Measurements from ENCODE around the gene CADM3.

CADM3 gene

DNA sequence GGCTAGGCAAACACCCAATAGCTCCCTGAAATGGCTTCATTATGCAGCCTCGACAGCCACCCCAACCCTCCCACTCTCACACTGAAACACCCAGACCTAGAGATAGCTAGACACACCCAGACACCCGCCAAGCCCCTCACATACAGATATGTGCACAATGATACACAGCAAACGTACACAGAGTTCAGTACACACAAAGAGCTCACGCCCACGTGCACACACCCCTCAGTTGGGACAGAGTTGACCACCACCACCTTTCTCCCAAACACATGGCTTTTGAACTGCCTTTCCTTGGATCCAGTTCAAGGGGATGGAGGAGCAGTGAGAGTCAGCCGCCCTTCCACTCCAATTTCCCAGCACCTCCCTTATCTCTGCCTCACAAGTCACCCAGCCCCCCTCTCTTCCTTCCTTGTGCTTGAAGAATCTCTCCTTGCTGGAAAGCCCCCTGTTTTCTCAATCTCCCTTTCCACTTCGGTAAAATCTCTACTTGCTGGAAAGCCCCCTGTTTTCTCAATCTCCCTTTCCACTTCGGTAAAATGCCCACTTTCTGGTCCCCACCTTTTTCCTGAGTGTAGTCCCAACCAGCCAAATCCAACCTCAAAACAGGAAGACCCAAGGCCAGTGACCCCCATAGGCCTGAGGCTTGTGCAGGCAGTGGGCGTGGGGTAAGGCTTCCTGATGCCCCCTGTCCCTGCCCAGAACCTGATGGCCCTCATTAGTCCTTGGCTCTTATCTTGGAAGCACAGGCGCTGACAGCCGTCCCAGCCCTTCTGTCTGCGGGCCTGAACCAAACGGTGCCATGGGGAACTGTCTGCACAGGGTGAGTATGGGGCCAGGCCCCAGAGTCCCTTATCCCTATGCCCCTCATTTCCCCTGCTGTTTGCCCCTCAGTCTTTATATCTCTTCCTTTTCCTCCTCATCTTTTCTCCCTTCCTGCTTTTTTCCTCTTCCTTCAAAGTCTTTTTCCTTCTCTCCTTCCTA lies 33.0 kb downstream of the CADM3 start, which contains the start of gene ACKR1:
Gene ACKR1 (plus strand): TSS at position 715 of the 981 bp plus-strand sequence. CDS start 85 bp downstream, at position 800.
- in situ Hi-C loops (cut with HindIII; ENCODE audit: low sequenced_read_pairs): no loop called here

DNA sequence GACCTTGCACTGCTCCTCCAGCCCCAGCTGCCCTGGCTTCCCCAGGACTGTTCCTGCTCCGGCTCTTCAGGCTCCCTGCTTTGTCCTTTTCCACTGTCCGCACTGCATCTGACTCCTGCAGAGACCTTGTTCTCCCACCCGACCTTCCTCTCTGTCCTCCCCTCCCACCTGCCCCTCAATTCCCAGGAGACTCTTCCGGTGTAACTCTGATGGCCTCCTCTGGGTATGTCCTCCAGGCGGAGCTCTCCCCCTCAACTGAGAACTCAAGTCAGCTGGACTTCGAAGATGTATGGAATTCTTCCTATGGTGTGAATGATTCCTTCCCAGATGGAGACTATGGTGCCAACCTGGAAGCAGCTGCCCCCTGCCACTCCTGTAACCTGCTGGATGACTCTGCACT lies 33.8 kb downstream of the CADM3 start:
- in situ Hi-C loops (cut with HindIII; ENCODE audit: low sequenced_read_pairs): no loop called here

DNA sequence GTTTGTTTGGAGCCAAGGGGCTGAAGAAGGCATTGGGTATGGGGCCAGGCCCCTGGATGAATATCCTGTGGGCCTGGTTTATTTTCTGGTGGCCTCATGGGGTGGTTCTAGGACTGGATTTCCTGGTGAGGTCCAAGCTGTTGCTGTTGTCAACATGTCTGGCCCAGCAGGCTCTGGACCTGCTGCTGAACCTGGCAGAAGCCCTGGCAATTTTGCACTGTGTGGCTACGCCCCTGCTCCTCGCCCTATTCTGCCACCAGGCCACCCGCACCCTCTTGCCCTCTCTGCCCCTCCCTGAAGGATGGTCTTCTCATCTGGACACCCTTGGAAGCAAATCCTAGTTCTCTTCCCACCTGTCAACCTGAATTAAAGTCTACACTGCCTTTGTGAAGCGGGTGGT lies 34.7 kb downstream of the CADM3 start:
- in situ Hi-C loops (cut with HindIII; ENCODE audit: low sequenced_read_pairs): no loop called here

DNA sequence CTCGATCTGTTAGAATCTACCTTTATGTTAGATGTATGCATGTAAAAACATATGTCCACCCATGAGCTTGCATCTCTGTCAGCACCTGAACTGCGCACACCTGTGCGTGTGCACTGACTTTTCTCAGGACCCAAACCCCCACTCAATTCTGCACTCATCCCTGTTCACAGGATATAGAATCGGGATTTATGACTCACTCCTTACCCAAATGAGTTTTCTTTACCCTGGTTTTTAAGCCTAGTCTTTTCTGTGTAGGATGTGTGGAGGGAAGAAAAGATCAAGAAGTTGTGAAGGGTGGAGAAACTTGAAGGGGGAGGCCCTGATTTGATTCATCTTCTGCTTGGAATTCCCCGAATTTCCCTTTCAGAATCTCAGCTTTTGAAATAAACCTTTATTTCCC lies 35.7 kb downstream of the CADM3 start:
- in situ Hi-C loops (cut with HindIII; ENCODE audit: low sequenced_read_pairs): no loop called here

DNA sequence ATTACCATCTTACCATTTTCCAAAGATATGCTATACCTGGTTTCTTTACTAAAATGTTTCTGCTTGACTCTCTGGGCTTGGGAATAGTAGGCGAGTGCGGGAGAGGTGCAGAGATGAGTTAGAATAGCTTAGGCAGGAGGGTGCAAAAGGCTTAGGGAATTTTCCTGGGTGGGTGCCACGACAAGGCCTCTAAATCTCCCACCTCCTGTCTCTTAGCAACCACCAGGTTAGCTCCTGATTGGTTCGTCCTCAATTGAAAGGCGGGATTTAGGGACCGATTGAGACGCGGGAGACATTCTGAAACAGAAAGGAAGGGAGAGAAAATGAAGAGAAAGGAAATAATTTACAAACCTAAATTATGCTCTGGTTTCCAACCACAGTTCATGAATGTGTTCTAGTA lies 36.4 kb downstream of the CADM3 start:
- in situ Hi-C loops (cut with HindIII; ENCODE audit: low sequenced_read_pairs): no loop called here

DNA sequence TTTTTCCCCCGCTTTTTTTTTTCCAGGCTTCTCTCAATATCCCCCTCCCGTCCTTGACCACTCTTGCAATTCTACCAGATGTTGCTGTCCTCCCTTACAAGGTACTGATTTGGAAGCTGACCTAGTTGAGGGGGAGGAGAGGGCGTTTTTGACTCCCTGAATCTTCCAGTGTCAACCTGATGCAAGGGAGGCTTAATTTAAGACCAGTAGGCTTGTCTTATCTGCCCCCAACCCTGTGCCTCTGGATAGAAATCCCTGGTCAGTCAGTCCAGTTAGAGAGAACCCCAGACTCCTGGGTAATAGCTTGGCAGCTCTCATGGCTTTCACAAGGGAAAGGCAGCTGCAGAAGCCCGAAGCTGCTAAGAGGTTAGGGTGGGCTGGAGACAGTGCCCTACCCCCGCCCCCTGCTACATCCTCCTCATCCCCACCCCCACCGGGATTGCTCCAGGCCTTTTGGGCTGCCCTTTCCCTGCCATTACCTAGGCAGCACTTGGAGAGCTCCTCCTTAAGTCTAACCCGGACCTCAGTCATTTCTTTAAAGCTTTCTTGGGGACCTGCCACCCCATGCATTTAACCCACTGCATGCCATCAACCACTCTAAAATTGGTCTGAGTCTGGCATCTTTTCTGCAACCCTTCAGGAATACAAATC lies 36.9 kb downstream of the CADM3 start:
- in situ Hi-C loops (cut with HindIII; ENCODE audit: low sequenced_read_pairs): no loop called here

DNA sequence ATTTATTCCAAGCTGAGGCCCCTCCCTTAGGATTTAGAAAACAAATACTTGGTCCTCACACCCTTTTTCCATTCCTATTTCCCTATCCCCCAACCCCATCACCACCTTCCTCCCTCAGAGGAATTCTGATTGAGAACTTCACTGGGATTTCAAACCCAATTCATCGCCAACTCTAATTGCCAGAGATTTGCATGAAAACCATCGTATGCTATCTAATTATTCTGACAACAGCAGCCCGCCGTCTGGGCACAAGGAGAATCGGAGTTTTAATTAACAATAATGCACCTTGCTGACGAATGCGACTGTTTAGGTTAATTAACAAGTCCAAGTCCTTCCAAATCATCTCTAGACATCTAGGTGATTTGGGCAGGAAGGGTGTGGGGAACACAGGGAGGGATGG lies 37.6 kb downstream of the CADM3 start:
- in situ Hi-C loops (cut with HindIII; ENCODE audit: low sequenced_read_pairs): no loop called here

DNA sequence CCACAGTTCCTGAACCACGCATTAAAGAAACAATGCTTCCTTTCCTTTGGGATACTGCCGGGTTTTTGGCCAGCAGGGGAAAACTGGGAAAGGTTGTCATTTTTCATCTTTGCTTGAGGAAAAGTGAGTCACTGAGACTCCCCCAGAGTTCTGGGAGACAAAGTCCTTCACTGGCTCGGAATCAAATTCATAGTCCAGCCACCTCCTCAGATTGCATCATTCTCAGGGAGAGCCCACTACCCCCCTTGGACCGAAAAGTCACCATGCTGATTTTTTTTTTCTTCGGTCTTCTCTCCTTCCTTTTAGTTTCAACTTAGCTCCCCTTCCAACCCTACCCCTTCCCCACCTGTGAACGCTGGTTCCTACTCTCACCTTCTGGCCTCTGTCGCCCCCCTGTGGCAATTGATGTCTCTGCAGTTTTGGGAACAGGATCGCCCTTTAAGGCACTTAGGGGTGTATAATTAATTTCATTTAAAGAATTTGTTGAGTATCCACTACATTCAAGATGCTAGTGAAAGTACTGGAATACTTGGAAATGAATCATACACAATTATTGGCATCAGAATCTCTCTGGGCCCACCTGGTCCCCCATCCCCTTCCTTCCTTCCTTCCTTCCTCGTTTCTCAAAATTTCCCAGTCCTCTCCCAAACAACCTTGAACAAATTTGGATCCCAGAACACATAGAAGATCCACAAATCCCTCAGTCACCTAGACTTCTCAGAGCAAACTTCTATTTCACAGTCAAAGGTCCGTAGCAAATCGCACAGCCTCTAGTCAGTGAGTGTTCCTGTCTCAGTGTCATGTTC lies 40.1 kb downstream of the CADM3 start:
- in situ Hi-C loops (cut with HindIII; ENCODE audit: low sequenced_read_pairs): no loop called here

DNA sequence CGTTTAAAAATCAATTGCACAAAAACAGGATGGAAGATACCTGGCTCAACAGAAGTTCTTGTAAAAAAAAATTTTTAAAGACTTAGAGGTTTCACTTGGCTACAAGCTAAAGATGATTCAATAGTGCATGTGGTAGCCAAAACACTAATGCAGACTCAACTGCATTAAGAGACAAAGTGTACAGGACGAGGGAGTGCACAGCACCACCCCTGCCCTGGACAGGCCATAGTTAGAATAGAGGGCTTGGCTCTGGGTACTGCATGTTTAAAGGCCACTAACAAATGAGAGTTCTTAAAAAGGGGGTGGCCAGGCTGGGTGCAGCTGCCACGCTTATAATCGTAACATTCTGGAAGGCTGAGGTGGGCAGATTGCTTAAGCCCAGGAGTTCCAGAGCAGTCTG lies 41.2 kb downstream of the CADM3 start:
- in situ Hi-C loops (cut with HindIII; ENCODE audit: low sequenced_read_pairs): no loop called here

DNA sequence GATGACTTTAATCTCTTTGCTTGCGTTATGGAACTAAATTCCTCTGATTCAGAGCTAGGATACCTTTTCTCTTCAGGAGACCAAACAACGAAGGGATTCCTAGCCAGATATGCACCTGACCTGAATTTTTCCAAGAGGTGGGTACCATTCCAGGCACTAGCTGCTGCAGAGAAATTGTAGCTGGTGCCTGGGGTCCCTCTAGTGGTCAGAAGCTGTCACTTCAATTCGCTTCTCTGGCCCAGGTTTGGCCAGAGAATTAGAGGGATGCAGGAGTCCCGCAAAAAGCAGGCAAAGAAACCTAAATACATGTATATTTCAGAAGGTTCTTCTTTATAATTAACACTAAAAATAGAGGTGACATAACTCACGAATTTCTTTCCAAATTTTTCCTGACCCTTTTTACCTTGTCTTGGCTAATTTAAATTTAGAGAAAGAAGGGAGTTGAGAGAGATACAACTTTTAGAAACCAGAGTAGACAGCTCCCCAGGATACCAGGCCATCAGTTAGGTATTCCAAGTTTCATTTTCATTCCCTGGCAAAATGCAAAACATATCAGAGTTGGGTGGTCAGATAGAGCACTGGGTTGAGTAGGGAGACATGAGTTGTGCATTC lies 42.8 kb downstream of the CADM3 start:
- in situ Hi-C loops (cut with HindIII; ENCODE audit: low sequenced_read_pairs): no loop called here

DNA sequence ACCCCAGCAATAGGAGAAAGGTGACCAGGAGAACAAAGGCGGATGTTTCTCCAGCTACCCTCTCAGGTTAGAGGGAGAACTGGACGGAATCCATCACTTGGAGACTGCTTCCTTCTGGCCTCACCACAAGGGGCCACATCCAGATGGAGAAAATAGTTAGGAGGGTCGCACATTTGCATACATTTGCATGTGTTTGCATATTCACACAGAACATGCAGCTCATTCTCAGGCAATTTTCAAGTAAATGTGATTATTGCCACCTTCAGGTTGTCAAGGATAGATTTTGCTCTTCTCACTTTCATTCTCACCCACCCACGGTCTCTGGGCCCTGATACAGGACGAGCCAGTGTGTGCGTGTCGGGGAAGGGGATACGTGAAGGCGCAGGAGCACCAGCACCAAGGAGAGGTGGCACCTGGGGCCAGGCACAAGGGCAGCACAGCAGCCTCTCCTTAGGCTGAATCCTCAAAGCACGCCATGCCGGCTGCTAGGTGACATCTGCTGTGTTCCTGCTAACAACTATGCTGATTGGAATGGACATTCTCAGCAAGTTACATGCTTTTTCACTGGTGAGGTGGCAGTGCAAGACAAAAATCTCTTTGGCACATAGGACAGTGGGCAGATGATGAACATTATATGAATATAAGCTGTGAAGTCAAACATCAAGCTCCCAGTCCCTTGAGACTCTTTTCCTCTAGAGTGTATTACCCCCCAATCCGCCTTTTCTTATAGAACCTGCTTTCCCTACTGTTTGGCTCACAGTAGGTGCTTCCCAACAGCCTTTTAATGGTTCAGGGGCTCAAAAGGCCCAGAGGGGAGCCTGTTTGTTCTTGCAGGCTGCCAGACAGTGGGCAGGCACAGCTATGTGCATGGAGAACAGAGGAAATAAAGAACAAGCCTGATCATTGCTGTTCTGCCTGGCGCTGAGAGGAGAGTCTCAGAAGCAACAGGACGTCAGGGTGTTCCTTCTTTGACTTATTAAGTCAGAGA lies 47.5 kb downstream of the CADM3 start:
- in situ Hi-C loops (cut with HindIII; ENCODE audit: low sequenced_read_pairs): no loop called here

DNA sequence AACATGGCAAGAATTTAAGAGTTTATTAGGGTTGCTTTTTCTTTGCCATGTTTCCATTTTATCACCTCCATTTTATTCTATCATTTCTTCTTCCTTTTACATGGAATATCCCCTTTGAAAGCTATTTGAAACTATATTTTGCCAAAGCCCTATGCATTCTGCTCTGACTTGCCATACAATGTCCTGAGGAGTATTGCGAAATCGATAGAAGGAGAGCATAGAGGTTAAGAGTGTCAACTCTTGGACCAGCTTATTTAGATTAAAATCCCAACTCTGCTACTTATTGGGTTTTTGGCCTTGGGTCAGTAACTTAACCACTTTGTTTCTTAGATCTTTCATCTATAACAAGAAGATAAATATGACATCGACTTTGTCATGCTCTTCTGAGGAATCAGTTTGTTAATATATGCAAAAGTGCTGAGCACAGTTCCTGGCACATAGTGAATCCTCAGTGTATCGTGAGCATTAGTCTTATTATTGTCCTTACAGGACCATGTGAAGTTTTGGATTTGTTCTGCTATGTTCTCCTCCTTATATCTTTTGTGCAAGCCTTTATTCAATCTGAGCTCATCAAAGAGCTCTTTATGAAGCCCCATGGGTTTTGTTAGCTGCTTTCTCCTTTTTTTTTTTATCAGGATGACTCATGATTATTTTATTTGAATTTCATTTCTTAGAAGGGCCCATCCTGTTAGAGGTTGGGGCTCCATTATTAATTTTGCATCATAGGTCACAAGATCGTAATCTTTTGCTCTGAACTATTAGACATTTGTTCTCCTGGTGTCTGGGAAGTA lies 50.9 kb downstream of the CADM3 start:
- in situ Hi-C loops (cut with HindIII; ENCODE audit: low sequenced_read_pairs): no loop called here

DNA sequence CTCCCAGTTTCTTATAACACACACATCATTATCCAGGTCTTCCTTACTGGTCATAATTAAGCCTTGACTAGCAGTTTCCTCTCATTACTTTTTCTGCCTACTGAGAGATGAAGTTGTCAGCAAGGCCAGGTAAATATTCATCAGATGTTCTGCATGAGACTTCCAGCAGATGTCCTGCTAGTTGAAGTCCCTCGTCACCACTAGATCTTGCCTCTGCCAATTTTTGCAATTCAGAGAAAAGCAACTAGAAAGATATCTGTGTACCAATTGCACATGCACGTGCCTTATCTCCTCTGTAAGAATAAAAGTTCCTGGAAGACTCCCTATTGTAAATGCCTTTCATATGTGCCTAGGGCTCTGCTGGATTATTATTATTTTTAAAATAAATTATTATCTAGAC lies 51.6 kb downstream of the CADM3 start:
- in situ Hi-C loops (cut with HindIII; ENCODE audit: low sequenced_read_pairs): no loop called here

DNA sequence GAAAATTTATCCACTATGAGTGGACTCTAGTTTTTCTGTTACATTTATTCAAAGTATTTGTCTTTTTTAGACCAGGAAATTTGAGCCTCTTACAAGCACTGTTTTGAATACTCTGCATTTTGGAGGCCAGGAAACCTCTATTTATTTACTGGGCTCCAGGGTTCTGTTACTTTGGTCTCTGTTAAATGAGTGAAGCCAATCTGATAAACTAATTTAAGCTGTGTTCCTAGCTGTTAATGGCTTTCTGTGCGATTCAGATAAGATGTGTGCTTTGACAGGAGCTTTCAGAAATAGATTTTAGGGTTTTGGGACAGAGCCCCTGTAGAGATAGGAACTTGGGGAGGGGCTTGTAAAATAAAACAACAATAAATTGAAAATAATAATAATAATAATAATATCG lies 57.1 kb downstream of the CADM3 start:
- in situ Hi-C loops (cut with HindIII; ENCODE audit: low sequenced_read_pairs): no loop called here

DNA sequence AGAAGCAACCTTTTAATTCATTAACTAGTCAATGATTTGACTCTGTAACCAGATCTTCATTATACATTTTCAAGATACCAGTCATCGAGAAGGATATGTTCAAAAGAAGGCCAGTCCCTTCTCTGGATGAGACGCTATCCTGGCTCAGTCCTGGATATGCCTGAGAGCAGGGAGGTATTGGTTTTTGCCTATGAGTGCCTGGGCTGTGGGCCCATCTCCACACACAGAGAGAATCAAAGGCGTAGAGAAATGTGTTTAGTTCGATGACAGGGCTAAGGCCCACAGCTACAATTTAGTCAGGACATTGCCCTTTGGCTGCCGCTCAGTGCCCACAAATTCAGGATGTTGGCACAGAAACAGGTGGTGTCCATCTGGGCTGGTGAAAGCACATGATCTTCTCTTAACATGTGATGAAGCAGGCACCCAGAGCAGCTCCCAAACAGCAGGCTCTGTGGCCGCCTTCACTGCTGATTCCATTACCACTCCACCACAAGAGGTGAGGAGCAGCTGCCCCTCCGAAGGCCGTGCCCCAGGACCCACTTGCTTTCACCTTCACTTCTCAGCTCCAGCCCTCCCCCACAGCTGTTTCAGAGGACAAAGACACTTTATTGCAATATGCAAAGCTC lies 58.0 kb downstream of the CADM3 start:
- in situ Hi-C loops (cut with HindIII; ENCODE audit: low sequenced_read_pairs): no loop called here

DNA sequence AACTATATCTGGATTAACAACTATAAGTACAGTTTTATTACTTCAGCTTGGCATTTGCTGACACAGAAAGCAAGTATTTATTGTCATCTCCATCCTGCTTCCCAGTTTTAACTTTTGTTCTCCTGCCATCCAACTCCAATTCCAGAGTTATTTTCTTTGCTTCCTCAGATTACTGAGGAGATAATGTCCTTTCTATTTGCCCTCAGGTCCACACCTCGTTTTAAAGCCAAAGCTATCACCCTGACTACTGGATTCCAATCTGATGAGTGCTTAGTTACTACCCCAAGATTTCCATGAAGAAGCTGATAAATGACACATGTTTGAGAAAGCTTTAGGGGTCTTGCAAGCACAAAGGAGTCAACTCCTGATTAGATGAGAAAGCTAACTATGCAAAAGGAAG lies 58.5 kb downstream of the CADM3 start:
- in situ Hi-C loops (cut with HindIII; ENCODE audit: low sequenced_read_pairs): loop anchor here (5.0 kb wide), 1 partner anchor 68 kb away; no protein-coding TSS in a partner anchor

DNA sequence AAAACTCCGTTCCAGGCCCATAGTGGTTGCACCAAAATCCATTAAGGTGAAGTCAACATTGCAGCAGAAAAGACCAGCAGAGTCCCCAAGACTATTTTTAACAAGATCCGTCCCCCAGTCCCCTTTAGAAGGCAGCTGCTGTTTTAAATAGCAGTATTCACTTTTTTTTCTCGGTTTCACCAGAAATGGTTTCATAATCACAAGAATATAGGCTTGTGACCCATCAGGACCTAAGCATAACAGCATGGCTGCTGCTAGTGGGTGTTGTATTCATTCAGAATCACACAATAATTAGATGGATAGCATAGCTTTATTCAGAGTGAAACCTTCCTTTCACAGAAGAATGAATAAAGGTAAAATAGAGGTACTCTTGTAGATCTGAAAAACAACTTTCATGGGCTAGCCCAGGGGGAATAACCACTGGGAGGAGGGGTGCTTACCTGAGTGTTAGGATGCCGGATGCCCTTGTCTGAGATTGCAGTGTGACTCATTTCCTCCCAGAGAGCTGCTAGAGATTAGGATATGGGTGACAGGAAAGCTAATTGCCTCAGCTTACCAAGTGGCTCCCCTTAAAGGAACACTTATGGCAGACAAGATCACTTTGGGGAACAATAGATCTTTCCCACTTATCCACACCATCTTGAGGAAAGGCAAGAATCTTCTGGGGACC lies 68.3 kb downstream of the CADM3 start:
- in situ Hi-C loops (cut with HindIII; ENCODE audit: low sequenced_read_pairs): no loop called here

DNA sequence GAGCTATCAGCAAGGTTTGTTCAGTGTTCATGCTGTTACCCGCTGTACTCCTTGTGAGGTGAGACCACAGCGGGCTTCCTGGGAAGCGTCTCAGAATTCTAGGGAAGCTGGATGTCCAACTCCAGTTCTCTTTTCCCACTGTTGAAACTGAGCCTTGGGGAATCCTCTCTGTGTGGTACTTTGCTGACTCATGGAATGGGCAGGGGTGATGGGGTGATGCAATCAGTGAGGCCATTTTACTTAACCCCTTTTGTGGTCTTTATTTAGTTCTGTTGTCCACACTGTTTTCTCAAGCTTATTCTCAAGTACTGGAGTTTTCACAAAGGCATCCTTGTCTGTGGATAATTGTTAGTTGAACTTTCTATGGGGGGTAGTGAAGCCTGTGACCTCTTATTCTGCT lies 75.9 kb downstream of the CADM3 start:
- in situ Hi-C loops (cut with HindIII; ENCODE audit: low sequenced_read_pairs): no loop called here

Measured in endothelial cell of hepatic sinusoid (primary cell).